Activated naive CD8-positive, alpha-beta T cell treated with anti-CD3 and anti-CD28 coated beads, Interleukin-2, amount 50 U/mL, for 24 hours (primary cell): Measurements from ENCODE around the gene IRX4.

Source experiments
- ATAC-seq: fragments of 150-1000 bp; cut with Tn5 transposase; one replicate; pipeline ENCODE4 v1.10.0; 2021
- DNase-seq: peaks from one replicate; pipeline ENCODE4 v3.0.0; 2021
- H3K27ac Mint-ChIP-seq: one replicate; pipeline ENCODE4 v1.8.0; 2021; ENCODE audit warnings: mild to moderate bottlenecking, mixed read lengths
- H3K27me3 Mint-ChIP-seq: one replicate; pipeline ENCODE4 v1.8.0; 2021; ENCODE audit warnings: mixed read lengths
- H3K36me3 Mint-ChIP-seq: one replicate; pipeline ENCODE4 v1.8.0; 2021; ENCODE audit warnings: low read depth, mixed read lengths
- H3K4me1 Mint-ChIP-seq: one replicate; pipeline ENCODE4 v1.8.0; 2021; ENCODE audit warnings: mixed read lengths
- H3K4me3 Mint-ChIP-seq: one replicate; pipeline ENCODE4 v1.8.0; 2021; ENCODE audit warnings: mild to moderate bottlenecking, moderate library complexity, mixed read lengths
- H3K9me3 Mint-ChIP-seq: one replicate; pipeline ENCODE4 v1.8.0; 2021; ENCODE audit warnings: mixed read lengths

IRX4 gene

GRCh38 chr5:1836891-1837880 lies 45.5 kb downstream of the IRX4 start:
- H3K27ac Mint-ChIP-seq = no peak overlapping the region
- ATAC-seq = no peak
- no peaks in the 10 kb centered on the region for H3K9me3 Mint-ChIP-seq
- H3K36me3 Mint-ChIP-seq = no peaks in the 10 kb centered on the region
- no peak overlapping the region for H3K4me3 Mint-ChIP-seq
- H3K27me3 Mint-ChIP-seq = peaks cover 16% of the 10 kb centered on the region
- no peaks in the 10 kb centered on the region for H3K4me1 Mint-ChIP-seq
- DNase-seq = no peak

DNA sequence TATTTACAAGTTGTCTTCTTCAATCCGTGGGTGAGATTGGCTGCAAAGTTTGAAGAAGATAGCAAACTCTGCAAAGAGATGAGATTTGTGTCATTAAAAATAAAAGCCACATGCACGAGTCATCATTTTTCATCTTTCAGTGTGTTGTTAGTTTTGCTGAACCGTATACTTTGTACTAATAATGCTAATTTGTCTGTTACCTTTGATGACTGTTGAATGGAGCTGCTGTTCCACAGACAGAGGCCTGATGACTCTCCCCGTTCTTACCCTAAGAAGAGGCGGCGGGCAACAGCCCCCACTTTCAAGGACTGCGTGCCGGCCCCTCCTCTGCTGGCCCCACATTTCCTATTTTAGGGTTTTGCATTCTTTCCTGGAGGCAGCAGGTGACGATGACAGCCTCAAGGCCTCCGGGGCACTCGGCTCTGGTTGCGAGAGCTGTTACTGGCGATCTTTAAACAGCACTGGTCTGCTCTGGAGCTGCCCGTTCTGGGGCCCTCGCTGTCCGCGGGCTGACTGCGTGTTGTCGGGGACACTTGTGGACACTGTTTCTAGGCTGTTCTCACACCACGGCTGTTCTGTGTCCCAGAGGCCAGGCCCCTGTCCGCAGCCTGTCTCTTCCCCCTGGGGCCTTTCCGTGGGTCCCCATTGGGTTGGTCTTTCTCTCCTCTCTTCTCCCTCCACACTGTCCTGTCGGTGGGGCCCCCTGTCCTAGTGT lies 46.4 kb downstream of the IRX4 start:
- Mint-ChIP-seq H3K4me3 (no peak overlapping the region), H3K36me3 (no peaks in the 10 kb centered on the region), H3K4me1 (no peaks in the 10 kb centered on the region), H3K27ac (no peak overlapping the region), H3K27me3 (peaks cover 12% of the 10 kb centered on the region), H3K9me3 (no peaks in the 10 kb centered on the region)
- DNase-seq (no peak), ATAC-seq (no peak)

DNA sequence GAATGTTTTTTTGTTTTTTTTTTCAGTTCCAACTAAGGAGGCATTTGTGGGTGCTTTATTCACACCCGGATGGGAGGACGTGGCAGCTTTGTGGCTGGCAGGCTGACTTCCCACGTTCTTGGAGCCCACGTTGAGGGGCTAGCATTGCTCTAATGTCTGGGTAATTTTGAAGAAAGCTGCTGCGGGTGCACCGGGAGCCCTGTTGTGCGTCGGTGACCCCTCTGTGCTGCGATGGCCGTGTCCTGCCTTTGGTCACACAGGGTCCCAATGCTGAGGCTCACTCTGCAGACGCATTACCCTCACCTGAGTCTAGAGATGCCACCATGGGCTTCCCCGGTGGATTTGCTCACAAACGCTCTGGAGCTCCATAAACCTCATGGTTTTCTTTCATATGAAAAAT lies 47.3 kb downstream of the IRX4 start:
- no peak overlapping the region for H3K27ac Mint-ChIP-seq
- DNase-seq (no peak), ATAC-seq (no peak)
- H3K4me3 Mint-ChIP-seq = no peak overlapping the region
- H3K27me3 Mint-ChIP-seq = peaks cover 8% of the 10 kb centered on the region
- H3K4me1 Mint-ChIP-seq = no peaks in the 10 kb centered on the region
- H3K9me3 Mint-ChIP-seq = no peaks in the 10 kb centered on the region
- no peaks in the 10 kb centered on the region for H3K36me3 Mint-ChIP-seq

DNA sequence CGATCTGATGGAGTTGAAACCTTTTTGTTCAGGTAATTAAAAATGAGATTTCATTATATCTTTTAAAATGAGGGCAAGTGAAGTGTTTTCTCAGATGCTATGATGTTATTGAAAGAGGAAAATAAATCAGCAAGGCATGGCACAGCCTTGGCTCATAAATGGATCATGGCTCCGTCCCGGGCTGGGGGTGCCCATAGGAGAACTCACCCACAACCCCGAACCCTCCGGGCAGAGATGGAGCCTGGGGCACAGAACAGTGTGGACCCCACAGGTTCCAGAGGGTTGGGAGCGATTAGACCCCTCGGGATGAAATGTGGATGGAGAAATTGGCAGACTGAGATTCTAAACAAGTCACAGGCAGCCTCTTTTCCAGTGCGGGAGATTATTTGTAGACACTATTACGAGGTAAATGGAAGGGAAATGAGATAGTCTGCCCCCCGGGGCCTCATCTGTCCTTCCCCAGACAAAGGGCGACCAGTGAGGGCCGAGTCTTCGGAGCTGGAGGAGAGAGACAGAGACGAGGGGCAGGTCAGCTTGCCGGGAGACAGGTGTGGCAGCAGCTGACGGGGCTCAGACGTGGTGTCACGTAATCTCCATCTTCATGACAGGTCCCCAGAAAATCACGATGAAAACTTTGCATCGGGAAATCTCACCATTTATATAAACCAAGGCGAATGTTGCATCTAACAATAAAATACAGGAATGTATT lies 47.9 kb downstream of the IRX4 start:
- Mint-ChIP-seq H3K36me3 (no peaks in the 10 kb centered on the region), H3K27ac (no peak overlapping the region), H3K4me1 (no peaks in the 10 kb centered on the region), H3K27me3 (peaks cover 7% of the 10 kb centered on the region), H3K9me3 (no peaks in the 10 kb centered on the region), H3K4me3 (no peak overlapping the region)
- no peak for ATAC-seq
- DNase-seq = no peak

DNA sequence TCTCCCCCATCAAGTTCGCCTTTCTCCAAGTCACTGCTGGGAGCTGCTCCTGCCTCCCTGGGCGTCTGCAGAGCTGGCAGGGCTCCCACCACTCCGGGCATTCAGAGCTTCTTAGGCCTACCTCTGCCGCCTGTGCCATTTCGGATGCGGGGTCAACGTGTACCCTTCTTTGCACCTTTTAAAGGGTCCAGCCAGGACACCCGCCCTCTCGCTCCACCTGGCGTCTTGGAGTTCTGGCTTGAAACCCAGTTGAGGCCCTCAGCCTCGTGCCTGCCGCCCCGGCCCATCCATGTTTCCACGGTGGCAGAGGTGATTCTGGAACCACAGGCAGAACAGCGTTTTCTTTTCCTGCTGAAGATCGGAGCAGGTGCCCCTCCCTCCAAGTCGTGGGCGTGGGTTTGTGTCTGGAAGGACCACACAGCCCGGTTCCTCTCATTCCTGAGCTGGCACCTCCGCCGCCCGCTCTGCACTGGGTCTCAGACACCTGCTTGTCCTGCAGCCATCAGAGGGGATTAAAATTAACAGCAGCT lies 48.6 kb downstream of the IRX4 start:
- no peaks in the 10 kb centered on the region for H3K4me1 Mint-ChIP-seq
- no peak for DNase-seq
- no peak overlapping the region for H3K27ac Mint-ChIP-seq
- no peaks in the 10 kb centered on the region for H3K9me3 Mint-ChIP-seq
- H3K4me3 Mint-ChIP-seq = no peak overlapping the region
- H3K36me3 Mint-ChIP-seq = no peaks in the 10 kb centered on the region
- no peak for ATAC-seq
- peaks cover 3% of the 10 kb centered on the region for H3K27me3 Mint-ChIP-seq

DNA sequence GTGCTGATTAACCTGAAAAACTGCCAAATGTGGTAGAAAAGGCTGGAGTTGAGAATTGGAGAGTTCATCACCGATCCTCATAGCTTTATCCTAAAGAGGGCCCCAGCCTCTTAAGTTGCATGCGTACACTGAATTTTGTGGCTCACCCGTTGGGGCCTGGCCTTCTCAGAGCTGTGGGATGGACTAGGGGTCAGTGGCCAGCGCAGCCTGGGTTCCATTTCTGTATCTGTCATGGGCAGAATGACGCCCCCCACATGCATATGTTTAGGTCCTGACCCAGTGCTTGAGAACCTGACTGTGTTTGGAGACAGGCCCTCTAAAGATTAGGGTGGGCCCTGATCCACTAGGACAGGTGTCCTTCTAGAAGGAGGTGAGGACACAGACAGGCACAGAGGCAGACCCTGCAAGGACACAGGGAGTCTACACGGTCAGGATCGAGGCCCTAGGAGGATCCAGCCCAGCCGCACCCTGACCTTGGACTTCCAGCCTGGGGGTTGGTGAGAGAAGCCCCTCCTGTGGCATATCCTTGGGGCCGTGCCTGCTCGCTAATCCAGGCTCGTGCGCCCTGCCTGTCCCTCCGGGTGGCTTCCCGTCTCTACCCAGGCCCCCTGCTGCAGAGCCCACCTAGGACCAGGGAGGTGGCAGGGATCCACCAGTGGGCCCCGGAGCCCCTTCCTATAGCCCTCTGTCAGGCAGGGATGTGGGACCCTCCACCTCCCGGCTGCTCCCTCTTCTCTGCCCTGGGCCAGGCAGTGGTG lies 49.3 kb downstream of the IRX4 start:
- no peak for DNase-seq
- H3K36me3 Mint-ChIP-seq = no peaks in the 10 kb centered on the region
- peaks cover 2% of the 10 kb centered on the region for H3K27me3 Mint-ChIP-seq
- ATAC-seq = no peak
- no peak overlapping the region for H3K27ac Mint-ChIP-seq
- H3K9me3 Mint-ChIP-seq = no peaks in the 10 kb centered on the region
- no peaks in the 10 kb centered on the region for H3K4me1 Mint-ChIP-seq
- H3K4me3 Mint-ChIP-seq = no peak overlapping the region

DNA sequence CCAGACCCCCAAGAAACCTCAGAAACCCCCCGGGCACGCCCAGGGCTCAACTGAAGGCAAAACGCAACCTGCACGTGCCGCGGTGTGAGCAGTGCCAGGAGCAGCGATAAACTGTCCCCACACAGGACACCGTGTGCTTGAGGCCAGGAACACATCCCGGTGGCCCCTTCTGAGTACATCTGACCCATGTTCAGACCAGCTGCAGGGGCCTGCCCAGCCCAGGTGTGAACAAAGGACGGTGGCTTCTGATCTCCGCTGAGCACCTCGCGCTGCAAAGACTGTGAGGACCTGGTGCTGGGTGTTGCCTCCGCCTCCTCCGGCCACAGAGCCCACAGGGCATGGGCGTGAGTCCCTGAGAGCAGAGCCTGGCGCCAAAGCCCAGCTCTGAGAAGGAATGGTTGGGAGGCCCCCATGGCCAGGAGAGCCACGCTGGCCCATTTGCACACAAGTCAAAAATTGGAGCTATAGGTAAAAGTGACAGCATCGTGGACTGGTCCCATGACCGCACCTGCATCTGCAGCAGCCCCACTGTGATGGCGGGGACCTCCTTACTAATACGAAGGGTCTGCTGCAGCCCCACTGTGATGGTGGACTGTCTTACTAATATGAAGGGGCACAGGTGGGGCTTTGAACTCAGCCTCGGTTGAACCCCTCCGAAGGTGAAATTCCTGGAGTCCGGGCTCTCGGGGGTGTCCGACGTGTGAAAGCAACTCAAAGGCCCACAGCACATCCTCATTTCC lies 50.0 kb downstream of the IRX4 start:
- H3K4me1 Mint-ChIP-seq = no peaks in the 10 kb centered on the region
- no peaks in the 10 kb centered on the region for H3K27me3 Mint-ChIP-seq
- no peak for ATAC-seq
- no peak overlapping the region for H3K27ac Mint-ChIP-seq
- no peaks in the 10 kb centered on the region for H3K9me3 Mint-ChIP-seq
- no peak overlapping the region for H3K4me3 Mint-ChIP-seq
- no peaks in the 10 kb centered on the region for H3K36me3 Mint-ChIP-seq
- DNase-seq = no peak

DNA sequence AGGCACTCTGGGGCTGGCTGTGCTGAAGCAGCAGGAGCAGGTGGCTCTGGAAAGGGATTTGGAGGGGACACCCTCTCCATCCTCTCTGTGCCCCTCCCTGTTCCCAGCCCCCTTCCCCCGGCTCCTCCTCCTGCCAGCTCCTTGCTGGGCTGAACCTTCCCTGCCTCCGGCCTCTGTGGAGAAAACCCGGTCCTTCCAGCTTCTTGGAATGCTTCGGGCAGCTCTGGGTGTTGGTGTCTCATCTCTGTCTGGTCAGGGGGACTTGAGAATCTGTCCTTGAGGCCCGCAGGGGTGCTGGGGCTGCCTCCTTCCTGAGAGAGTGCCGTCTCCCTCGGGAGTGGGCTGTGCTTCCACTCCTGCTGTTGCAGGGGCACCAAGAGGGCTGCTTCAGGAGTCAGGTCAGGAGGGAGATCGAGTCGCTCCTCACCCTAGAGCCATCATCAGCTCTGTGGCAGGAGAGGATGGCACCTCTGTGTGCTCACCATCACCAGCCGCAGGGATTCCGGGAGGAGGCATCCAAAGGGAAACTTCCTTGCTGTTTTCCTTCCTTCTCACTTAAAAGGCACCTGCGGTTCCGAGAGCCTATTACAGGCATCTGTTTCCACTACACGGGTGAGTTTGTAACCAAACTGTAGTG lies 50.9 kb downstream of the IRX4 start:
- Mint-ChIP-seq H3K27ac (no peak overlapping the region), H3K36me3 (no peaks in the 10 kb centered on the region), H3K9me3 (no peaks in the 10 kb centered on the region), H3K27me3 (no peaks in the 10 kb centered on the region), H3K4me1 (no peaks in the 10 kb centered on the region), H3K4me3 (no peak overlapping the region)
- DNase-seq (no peak), ATAC-seq (no peak)

GRCh38 chr5:1831257-1831656 lies 51.5 kb downstream of the IRX4 start:
- no peak overlapping the region for H3K4me3 Mint-ChIP-seq
- no peaks in the 10 kb centered on the region for H3K27me3 Mint-ChIP-seq
- H3K27ac Mint-ChIP-seq = no peak overlapping the region
- H3K9me3 Mint-ChIP-seq = no peaks in the 10 kb centered on the region
- no peak for DNase-seq
- no peak for ATAC-seq
- H3K36me3 Mint-ChIP-seq = no peaks in the 10 kb centered on the region
- H3K4me1 Mint-ChIP-seq = no peaks in the 10 kb centered on the region

DNA sequence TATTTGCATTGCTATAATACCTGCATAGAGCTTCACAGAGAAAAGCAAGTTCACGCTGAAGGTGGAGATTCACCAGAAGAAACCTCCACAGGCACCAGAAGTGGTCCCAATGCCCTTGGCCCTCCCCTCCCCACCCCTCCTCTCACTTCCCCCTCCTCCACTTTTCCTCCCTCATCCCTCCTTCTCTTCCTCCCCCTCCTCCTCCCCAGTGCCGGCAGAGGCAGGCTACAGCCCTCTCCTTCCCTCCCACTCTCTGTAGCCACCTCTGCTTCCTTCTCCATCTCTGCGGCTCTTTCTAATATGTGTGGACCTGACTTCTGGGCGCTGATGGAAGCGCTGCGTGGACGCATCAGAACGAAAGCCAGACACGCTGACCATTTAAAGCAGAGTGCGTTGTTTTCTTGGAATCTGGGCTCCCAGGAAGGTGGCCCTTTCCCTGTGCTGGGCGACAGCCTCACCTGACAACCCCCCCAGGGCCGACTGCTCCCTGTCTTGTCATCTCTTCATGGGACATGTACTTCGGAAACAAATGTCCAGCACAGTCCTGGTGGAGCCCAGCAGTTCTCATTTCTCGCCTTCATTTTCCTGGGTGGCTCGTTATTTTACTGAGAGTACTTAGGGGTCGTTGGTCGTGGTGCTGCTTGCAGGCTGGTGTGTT lies 52.0 kb downstream of the IRX4 start:
- Mint-ChIP-seq H3K36me3 (no peaks in the 10 kb centered on the region), H3K27me3 (no peaks in the 10 kb centered on the region), H3K4me3 (no peak overlapping the region), H3K4me1 (no peaks in the 10 kb centered on the region), H3K9me3 (no peaks in the 10 kb centered on the region), H3K27ac (no peak overlapping the region)
- ATAC-seq = no peak
- no peak for DNase-seq

- H3K9me3 Mint-ChIP-seq = no peaks in the 10 kb centered on the region
- no peaks in the 10 kb centered on the region for H3K36me3 Mint-ChIP-seq
- H3K4me3 Mint-ChIP-seq = no peak overlapping the region
- no peaks in the 10 kb centered on the region for H3K4me1 Mint-ChIP-seq
- ATAC-seq (peak; percentile 17), DNase-seq (no peak)
- H3K27me3 Mint-ChIP-seq = no peaks in the 10 kb centered on the region
- no peak overlapping the region for H3K27ac Mint-ChIP-seq
Measured at GRCh38 chr5:1827886-1828397, 54.8 kb downstream of the IRX4 start.
